Stomach (tissue), 9 donors: ENCODE measurements around the gene PIEZO2. TPM values are rescaled to one million over a fixed set of nuclear protein-coding genes. Genes with fewer than 3 reads are reported as not detected.

Source experiments
- DNase-seq, 2 donors: peaks; one replicate each; pipeline versions ENCODE4 v3.0.0 to v3.0.0-alpha.2; 2013 to 2019
- H3K27ac ChIP-seq, 5 donors: fragments of 200-600 bp in 4 of 5; sonication (generic) in 4 of 5; one replicate each; pipeline ENCODE4 v1.5.1; 2013 to 2019; ENCODE audit warnings: mild to moderate bottlenecking in 1 of 5, moderate library complexity in 1 of 5
- H3K27me3 ChIP-seq, 3 donors: fragments of 200-600 bp; sonication (generic); one replicate each; pipeline ENCODE4 v1.5.1; 2017 to 2019; ENCODE audit warnings: mixed run types in 1 of 3
- H3K36me3 ChIP-seq, 4 donors: fragments of 200-600 bp; sonication (generic); 1 replicate in 3 of 4; 2 replicates in 1 of 4; pipeline ENCODE4 v1.5.1; 2016 to 2019
- H3K4me1 ChIP-seq, 4 donors: fragments of 200-600 bp; sonication (generic); one replicate each; pipeline ENCODE4 v1.5.1; 2016 to 2019
- H3K4me3 ChIP-seq, 4 donors: fragments of 200-600 bp; sonication (generic) in 3 of 4; one replicate each; pipeline ENCODE4 v1.5.1; 2016 to 2019; ENCODE audit warnings: mild to moderate bottlenecking in 1 of 4
- H3K9me3 ChIP-seq, 4 donors: fragments of 200-600 bp; sonication (generic); one replicate each; pipeline ENCODE4 v1.5.1; 2016 to 2019
- EP300 ChIP-seq: sonication (generic); formaldehyde crosslinking; IDR thresholded peaks from one replicate; pipeline ENCODE4 v1.6.1; 2017; ENCODE audit warnings: antibody characterized with exemption
- POLR2A ChIP-seq, 4 donors: fragments of 450-650 bp; IDR thresholded peaks; one replicate each; pipeline ENCODE4 v1.6.1; 2016; ENCODE audit warnings: antibody characterized with exemption in 4 of 4, control low read depth in 2 of 4, mild to moderate bottlenecking in 1 of 4, moderate library complexity in 1 of 4
- POLR2AphosphoS5 ChIP-seq, 3 donors: sonication (generic); formaldehyde crosslinking; IDR thresholded peaks; one replicate each; pipeline ENCODE4 v1.6.1; 2016; ENCODE audit warnings: antibody characterized with exemption in 3 of 3
- whole genome bisulfite sequencing, 5 donors: extraction: QIAGEN DNeasy Blood & Tissue Kit in 3 of 5; methylation state at CpG; one replicate each; pipeline versions ENCODE4 v1.1.5 to v1.1.7; 2013 to 2018; 5-methylcytosine and 5-hydroxymethylcytosine counted together
- intact Hi-C: fragments of 100-400 bp; cut with DNase I; formaldehyde crosslinking; loops from one replicate; pipeline ENCODE4 v1.15.1; 2023; ENCODE audit warnings: low total_unique reads
- polyA plus RNA-seq, 3 donors: library from polyadenylated mRNA; stranded (reverse); fragments of 200-250 nt; gene quantifications; one replicate each; pipeline ENCODE4 v1.2.3, GENCODE V29; 2013
- total RNA-seq, 5 donors: library from RNA; depleted of rRNA; stranded (reverse); fragments of >200 nt; gene quantifications; one replicate each; pipeline versions ENCODE4 v1.1.0 to v1.2.3, GENCODE V29; 2014 to 2016
- TF ChIP-seq, protein P1 (sequence below), 7 experiments: fragments of 450-650 bp in 4 of 7; fragments of 200-600 bp in 3 of 7; sonication (generic) in 3 of 7; IDR thresholded peaks; one replicate each; pipeline ENCODE4 v1.5.1; 2016 to 2019; ENCODE audit warnings: antibody characterized with exemption in 7 of 7, control low read depth in 2 of 7, mild to moderate bottlenecking in 1 of 7
- donor health status: healthy with polysubstance abuse.
- donor health status: Bipolar disorder and iron deficiency.
- donor health status: healthy.

The PIEZO2 gene
- total and polyA plus RNA-seq, 8 donors, result 0.30 to 45.3 (median 2.5) TPM

DNA sequence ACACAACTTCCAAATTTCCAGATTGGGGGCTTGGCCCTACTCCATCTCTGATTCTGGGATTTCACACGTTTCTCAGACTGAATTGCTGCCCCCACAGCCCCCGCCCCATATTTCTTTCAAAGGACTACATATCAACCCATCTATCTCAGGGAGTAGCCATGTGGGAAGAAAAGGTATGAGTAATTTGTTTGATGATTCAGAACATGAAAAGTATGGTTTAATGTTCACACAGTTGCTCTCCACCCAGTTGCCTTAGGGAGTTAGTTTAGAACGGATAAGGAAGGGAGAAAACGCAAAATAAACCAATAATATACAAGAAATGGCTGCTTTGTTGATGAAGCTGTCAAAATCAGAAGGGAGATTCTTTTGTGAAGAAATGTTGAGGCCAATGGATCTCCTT is 145.1 kb downstream of the PIEZO2 start:
- no peak for TF ChIP-seq POLR2AphosphoS5 (IDR thresholded peaks at IDR 0.05)
- TF ChIP-seq, protein P1, sequence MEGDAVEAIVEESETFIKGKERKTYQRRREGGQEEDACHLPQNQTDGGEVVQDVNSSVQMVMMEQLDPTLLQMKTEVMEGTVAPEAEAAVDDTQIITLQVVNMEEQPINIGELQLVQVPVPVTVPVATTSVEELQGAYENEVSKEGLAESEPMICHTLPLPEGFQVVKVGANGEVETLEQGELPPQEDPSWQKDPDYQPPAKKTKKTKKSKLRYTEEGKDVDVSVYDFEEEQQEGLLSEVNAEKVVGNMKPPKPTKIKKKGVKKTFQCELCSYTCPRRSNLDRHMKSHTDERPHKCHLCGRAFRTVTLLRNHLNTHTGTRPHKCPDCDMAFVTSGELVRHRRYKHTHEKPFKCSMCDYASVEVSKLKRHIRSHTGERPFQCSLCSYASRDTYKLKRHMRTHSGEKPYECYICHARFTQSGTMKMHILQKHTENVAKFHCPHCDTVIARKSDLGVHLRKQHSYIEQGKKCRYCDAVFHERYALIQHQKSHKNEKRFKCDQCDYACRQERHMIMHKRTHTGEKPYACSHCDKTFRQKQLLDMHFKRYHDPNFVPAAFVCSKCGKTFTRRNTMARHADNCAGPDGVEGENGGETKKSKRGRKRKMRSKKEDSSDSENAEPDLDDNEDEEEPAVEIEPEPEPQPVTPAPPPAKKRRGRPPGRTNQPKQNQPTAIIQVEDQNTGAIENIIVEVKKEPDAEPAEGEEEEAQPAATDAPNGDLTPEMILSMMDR (IDR thresholded peaks at IDR 0.05), result no peak
- no peak for TF ChIP-seq EP300
- TF ChIP-seq POLR2A (IDR thresholded peaks at IDR 0.05), result no peak
- Histone ChIP-seq H3K27ac (peak overlapping the region in 4 of 5 donors; percentile 7 to 73 (median 37)), H3K4me3 (no peak overlapping the region), H3K36me3 (no peaks in the 10 kb centered on the region), H3K9me3 (no peaks in the 10 kb centered on the region), H3K4me1 (peaks cover 0 to 19% (median 9%) of the 10 kb centered on the region in 4 donors), H3K27me3 (no peaks in the 10 kb centered on the region)
- peak in 1 of 2 donors; percentile 12 for DNase-seq
- intact Hi-C loops, result no loop called here
- 39 to 52% (median 45%) methylated on average over 4 of the region's 4 CpGs for WGBS, 5 donors

DNA sequence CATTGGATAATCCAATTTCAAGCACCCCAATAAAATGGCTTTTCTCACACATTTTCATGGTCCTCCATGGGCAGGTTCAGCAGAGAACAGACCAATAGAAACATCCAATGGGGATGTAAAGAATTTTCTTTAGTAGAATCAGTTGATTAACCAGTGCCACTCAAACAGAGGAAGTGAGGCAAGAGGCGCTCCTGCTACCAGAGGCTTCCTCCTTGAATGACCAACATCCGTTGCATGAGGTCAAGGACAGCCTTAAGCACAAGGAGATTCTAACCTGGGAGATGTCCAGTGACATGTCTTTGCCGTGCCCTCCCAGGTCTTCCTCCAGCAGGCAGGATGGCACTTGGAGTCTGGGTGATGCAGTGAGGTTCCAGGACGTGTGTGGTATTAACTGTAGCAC is 146.6 kb downstream of the PIEZO2 start:
- H3K4me1 ChIP-seq, result peaks cover 0 to 19% (median 9%) of the 10 kb centered on the region in 4 donors
- 66 to 95% (median 80%) methylated on average over 3 to 4 of the region's 4 CpGs for WGBS, 5 donors
- H3K36me3 ChIP-seq, result no peaks in the 10 kb centered on the region
- no peaks in the 10 kb centered on the region for H3K27me3 ChIP-seq
- no peak for DNase-seq
- intact Hi-C loops, result no loop called here
- no peak overlapping the region for H3K4me3 ChIP-seq
- peaks cover 0 to 8% (median 4%) of the 10 kb centered on the region in 4 donors for H3K9me3 ChIP-seq
- TF ChIP-seq POLR2A (IDR thresholded peaks at IDR 0.05) (no peak), EP300 (no peak), POLR2AphosphoS5 (IDR thresholded peaks at IDR 0.05) (no peak)
- TF ChIP-seq, protein P1 (IDR thresholded peaks at IDR 0.05), result no peak
- H3K27ac ChIP-seq, result no peak overlapping the region

DNA sequence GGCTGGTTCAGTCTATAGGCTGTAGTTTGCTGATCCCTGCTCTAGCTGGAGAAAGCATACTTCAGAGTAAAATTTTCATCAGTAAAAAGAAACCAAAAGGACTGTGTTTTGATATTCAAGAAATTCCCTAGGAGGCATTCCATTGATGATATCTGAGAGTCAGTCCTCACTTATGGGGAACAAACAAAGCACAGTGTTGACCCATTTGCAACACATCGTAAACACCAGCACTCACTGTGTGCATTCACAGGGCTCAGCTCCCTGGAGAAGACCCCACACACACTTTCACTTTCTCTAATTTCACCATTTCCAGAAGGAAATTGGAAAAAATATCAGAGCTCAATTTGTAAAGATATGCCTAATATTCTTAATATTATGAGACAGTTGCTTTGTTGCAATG is 147.1 kb downstream of the PIEZO2 start:
- no peaks in the 10 kb centered on the region for H3K27me3 ChIP-seq
- intact Hi-C loops, result no loop called here
- no peak overlapping the region for H3K4me3 ChIP-seq
- H3K27ac ChIP-seq, result no peak overlapping the region
- no peak for DNase-seq
- H3K9me3 ChIP-seq, result peaks cover 0 to 12% (median 6%) of the 10 kb centered on the region in 4 donors
- 84 to 96% (median 88%) methylated on average over 1 of the region's 1 CpG for WGBS, 5 donors
- no peaks in the 10 kb centered on the region for H3K36me3 ChIP-seq
- peaks cover 0 to 19% (median 9%) of the 10 kb centered on the region in 4 donors for H3K4me1 ChIP-seq
- TF ChIP-seq EP300 (no peak), POLR2A (IDR thresholded peaks at IDR 0.05) (no peak), POLR2AphosphoS5 (IDR thresholded peaks at IDR 0.05) (no peak)
- TF ChIP-seq, protein P1 (IDR thresholded peaks at IDR 0.05), result no peak

DNA sequence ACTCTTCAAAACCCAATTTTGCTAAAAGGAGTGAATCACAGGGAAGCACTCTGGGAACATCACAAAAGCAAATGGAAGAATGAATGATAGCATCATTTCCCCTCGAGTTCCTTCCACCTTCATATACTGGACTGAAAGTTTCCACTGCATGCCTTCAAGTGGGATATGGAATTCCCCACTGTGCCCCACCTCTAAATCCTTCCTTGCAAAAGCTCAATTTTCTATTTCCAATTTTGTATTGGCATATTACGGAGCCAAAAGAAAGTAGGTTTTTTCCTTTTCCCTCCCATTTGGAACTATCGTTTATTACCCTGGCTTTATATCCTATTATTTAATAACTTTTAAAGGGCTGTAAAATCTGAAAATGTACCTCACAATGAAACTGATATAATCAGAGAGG is 149.3 kb downstream of the PIEZO2 start:
- TF ChIP-seq, protein P1 (IDR thresholded peaks at IDR 0.05), result no peak
- TF ChIP-seq POLR2A (IDR thresholded peaks at IDR 0.05), result no peak
- 80 to 92% (median 89%) methylated on average over 3 of the region's 3 CpGs for WGBS, 5 donors
- Histone ChIP-seq H3K9me3 (peaks cover 0 to 17% (median 9%) of the 10 kb centered on the region in 4 donors), H3K27ac (no peak overlapping the region), H3K4me1 (peaks cover 0 to 6% (median 3%) of the 10 kb centered on the region in 4 donors), H3K4me3 (no peak overlapping the region), H3K27me3 (no peaks in the 10 kb centered on the region), H3K36me3 (no peaks in the 10 kb centered on the region)
- DNase-seq, result no peak
- intact Hi-C loops, result no loop called here
